Esophagus squamous epithelium (tissue), 4 donors: ENCODE results near the gene ALG2.

Source experiments
- POLR2A ChIP-seq, 4 donors: fragments of 450-650 bp; IDR thresholded peaks; one replicate each; pipeline ENCODE4 v1.6.1; 2017; ENCODE audit warnings: antibody characterized with exemption in 4 of 4, mild to moderate bottlenecking in 4 of 4, moderate library complexity in 3 of 4
- TF ChIP-seq, protein P1 (sequence below), 6 experiments: fragments of 450-650 bp in 4 of 6; fragments of 200-600 bp in 2 of 6; sonication (generic) in 2 of 6; IDR thresholded peaks; one replicate each; pipeline ENCODE4 v1.5.1; 2016 to 2019; ENCODE audit warnings: antibody characterized with exemption in 6 of 6, mild to moderate bottlenecking in 4 of 6, moderate library complexity in 4 of 6

DNA sequence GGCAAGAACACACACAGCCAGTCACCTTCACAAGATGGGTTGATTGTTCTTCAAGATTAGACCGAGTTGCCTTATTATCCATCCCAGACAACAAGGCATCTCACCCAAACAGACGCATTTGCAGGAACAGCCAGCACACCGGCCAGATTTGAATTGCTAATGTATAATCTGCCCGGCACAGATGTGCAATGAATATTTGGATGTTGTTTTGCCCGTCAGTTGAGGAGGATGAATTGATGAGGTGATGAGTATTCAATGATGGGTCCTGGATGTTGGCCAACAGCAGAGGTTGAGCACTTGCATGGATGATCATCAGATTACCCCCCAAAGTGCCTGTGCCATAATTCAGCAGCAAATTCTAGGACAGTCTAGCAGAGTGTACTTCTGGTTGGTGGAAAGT, 20.1 kb downstream of the ALG2 start:
- TF ChIP-seq POLR2A (IDR thresholded peaks at IDR 0.05): no peak
- TF ChIP-seq, protein P1, sequence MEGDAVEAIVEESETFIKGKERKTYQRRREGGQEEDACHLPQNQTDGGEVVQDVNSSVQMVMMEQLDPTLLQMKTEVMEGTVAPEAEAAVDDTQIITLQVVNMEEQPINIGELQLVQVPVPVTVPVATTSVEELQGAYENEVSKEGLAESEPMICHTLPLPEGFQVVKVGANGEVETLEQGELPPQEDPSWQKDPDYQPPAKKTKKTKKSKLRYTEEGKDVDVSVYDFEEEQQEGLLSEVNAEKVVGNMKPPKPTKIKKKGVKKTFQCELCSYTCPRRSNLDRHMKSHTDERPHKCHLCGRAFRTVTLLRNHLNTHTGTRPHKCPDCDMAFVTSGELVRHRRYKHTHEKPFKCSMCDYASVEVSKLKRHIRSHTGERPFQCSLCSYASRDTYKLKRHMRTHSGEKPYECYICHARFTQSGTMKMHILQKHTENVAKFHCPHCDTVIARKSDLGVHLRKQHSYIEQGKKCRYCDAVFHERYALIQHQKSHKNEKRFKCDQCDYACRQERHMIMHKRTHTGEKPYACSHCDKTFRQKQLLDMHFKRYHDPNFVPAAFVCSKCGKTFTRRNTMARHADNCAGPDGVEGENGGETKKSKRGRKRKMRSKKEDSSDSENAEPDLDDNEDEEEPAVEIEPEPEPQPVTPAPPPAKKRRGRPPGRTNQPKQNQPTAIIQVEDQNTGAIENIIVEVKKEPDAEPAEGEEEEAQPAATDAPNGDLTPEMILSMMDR (IDR thresholded peaks at IDR 0.05): no peak
